HG03159 (cell line): ENCODE data around the gene B4GALNT2.

Experiments
- ATAC-seq: cut with Tn5 transposase; IDR thresholded peaks from one replicate; pipeline ENCODE4 v1.9.1; 2021; ENCODE audit warnings: mild to moderate bottlenecking, moderate library complexity; ENCODE audit not compliant: unreplicated experiment

B4GALNT2 gene

DNA sequence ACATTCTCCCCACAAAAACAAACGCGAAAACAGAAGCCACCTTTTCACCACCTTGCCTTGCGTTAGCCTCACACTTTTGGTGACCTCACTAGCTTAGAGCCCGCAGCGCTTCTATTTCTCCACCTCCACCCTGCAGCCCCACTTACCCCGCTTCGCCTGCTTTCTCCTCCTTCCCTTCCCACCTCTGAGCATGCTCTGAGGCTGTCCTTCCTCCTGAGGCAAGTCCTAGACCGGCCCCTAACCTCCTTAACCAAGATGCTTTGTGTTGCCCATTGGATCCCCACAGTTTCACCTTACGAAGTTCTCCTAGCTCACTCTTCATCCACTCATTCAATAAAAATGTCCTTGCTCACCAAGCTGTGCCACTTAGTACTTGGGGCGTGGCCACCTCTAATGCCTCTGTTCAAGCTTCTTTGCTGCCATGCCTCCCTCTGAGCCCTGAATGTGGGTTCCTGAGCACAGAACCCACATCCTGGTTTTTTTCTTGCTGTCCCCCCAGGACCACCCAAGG lies 76.5 kb downstream of the B4GALNT2 start:
- ATAC-seq, result no peak

DNA sequence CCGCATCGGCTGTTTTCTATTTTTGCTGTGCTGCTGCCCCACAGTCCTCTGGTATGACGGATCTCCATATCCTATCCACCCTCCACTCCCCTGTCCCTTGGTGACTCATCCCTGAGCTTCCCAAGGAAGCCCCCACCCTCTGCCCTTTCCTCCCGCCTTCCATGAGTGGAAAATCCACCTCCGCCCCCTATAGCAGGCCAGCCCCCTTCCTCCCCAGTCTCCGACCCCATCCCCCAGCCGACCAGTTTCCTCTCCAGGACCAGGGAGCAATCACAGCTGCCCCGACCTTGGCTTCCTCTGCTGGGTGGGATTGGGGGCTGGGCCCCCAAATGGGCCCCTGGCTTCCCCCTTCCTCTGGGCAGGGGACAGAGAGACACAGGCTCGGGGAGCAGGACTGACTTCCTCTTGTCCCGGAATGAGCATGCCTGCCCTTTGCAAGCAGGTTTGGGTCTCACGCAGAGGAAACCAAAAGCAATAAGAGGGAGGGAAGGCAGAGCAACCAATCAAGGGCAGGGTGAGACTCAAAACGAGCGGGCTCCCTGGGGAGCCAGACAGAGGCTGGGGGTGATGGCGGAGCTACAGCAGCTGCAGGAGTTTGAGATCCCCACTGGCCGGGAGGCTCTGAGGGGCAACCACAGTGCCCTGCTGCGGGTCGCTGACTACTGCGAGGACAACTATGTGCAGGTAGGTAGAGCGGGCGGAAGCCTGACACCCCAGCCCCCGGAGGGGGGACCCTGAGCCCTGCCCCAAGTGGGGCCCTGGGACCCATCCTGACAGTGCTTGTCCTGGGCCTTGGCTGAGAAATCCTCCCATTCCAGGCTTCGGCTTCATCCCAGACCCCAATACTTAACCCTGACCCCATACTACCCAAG lies 77.8 kb downstream of the B4GALNT2 start, which contains the start of the genes ABI3 and GNGT2:
ABI3 (plus strand) TSS at position 550 of the 872 bp plus-strand sequence; CDS start at position 568, 18 bp downstream.
GNGT2 (minus strand) TSS at position 417 of the 872 bp plus-strand sequence. CDS start 3,152 bp downstream, outside the sequence.
- peak; percentile 86 for ATAC-seq

DNA sequence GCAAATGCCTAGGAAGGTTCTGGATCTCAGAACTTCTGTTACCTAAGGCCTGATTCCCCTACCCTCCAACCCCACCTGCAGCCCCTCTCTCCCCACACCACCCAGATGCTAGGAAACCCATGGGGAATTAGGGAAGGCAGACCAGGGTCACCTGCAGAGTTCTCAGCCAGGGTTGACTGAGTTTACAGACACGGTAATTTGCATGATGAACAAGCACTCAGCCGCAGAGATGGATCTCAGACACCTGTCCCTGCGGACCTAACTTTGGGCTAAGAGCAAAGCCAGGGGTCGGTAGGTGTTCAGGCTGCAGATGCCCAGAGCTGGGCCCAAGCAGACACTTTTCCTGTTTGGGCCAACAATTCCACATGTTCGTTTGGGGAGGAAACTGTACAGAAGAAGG lies 80.8 kb downstream of the B4GALNT2 start:
- no peak for ATAC-seq

DNA sequence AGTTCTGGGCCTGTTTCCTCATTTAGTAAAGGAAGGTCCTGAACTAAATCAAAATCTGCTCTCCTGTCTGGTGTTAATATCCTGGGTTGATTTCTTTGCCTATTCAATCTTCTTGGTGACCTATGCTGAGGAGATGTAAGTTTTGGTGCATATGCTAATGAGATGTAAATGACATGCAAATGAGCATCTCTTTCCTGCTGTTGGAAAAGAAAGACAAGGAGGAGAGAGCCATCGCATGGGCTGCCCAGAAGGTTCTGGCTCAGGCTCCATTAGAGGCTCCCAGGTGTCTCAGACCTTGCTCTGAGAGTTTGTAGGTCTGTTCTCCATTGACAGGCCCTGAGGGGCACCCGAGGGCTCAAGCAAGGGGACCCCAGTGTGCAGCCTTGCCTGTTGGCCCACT lies 81.3 kb downstream of the B4GALNT2 start:
- no peak for ATAC-seq

DNA sequence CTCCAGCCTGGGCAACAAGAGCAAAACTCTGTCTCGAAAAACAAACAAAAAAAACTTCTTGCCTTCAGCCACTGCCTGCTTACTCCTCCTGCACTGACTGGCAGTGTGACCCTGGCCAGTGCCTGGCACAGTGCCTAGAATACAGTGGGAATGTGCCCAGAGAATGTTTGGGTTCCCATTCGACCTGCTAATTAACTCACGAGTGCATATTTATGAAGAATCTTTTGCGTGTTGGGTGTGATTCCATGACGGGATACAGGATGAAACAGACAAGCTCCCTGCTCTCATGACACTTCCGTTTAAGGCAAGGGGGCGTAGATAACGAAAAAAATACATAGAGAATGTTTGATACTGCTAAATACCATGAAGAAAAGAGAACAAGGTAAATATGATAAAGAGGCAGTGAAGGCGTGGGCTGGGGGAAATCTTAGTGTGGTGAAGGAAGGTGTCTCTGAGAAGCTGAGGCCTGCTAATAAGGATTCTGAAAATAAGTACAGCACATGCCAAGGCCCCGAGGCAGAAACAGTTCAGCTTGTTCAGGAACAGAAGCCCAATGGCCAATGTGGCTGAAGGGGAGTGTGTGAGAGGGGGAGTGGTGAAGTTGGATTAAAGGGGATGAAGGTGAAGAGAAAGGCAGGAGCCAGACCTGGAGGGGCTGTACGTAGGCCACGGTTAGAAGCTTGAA lies 82.2 kb downstream of the B4GALNT2 start:
- ATAC-seq, result no peak

DNA sequence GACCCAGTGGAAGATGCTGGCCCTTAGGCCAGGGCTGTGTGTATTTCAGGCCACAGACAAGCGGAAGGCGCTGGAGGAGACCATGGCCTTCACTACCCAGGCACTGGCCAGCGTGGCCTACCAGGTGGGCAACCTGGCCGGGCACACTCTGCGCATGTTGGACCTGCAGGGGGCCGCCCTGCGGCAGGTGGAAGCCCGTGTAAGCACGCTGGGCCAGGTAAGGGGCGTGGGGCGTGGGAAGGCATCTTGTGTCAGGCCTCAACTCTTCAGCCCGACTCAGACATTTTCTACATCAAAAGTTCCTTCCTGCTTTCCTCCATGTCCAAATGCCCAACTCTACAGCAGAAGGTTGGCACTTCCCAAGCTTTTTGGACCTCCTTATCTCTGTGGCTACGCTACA lies 83.9 kb downstream of the B4GALNT2 start:
- no peak for ATAC-seq

DNA sequence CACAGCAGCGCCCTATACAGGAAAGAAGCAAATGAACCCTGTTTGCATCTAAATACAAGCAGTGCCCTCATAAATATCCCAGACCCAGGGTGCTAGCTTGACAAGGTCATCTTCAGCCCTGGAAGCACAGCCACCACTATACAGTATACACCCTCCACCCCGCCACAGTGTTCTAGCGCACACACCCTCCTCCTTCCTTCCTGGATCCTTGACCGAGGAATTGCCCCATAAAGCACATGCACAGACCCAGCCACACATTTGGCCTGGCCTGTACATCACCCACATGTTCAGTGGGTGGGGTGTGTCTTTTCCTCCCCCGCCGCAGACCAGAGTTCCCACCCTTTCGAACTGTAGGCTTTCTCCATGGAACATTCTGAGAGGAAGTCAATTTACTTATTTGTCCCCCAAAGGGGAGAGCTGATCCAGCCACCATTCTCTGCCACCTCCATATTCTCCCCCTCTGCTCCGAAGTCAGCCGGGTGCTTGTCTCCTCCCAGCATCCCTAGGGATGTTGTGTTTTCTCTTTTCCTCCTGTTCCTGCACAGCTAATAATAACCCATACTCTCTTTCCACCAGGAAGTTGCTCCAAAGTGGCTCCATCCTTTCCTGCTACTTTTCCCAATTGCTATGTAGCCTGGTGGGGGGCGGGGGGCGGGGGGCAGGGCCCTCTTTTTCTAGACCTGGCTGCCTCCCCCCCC lies 84.5 kb downstream of the B4GALNT2 start:
- no peak for ATAC-seq

DNA sequence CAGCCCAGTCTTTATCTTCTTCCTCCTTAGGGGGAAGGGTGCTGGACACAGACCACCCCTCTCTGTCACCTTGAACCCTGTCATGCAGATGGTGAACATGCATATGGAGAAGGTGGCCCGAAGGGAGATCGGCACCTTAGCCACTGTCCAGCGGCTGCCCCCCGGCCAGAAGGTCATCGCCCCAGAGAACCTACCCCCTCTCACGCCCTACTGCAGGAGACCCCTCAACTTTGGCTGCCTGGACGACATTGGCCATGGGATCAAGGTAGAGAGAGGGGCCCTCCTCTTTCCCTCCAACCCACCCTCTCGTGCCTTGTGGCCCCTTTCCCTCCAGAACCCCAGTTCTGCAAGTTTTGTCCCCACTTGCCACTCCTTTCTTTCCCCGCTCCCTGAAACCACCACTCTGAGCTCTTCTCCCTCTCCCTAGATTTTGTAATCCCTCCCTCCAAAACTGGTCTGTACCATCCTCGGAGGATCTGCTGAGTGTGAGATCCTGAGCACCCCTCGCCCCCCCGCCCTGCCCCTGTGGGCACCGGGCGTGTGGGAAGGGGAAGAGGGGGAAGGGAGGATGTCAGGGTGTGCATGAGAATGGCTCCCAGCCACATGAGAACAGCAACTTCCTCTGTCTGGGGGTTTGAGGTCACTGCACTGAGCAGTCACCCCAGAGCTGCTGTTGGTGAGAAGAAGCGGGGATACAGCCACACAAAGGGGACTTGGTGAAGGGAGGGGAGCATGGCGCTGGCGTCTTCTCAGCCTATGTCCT lies 85.3 kb downstream of the B4GALNT2 start:
- no peak for ATAC-seq

DNA sequence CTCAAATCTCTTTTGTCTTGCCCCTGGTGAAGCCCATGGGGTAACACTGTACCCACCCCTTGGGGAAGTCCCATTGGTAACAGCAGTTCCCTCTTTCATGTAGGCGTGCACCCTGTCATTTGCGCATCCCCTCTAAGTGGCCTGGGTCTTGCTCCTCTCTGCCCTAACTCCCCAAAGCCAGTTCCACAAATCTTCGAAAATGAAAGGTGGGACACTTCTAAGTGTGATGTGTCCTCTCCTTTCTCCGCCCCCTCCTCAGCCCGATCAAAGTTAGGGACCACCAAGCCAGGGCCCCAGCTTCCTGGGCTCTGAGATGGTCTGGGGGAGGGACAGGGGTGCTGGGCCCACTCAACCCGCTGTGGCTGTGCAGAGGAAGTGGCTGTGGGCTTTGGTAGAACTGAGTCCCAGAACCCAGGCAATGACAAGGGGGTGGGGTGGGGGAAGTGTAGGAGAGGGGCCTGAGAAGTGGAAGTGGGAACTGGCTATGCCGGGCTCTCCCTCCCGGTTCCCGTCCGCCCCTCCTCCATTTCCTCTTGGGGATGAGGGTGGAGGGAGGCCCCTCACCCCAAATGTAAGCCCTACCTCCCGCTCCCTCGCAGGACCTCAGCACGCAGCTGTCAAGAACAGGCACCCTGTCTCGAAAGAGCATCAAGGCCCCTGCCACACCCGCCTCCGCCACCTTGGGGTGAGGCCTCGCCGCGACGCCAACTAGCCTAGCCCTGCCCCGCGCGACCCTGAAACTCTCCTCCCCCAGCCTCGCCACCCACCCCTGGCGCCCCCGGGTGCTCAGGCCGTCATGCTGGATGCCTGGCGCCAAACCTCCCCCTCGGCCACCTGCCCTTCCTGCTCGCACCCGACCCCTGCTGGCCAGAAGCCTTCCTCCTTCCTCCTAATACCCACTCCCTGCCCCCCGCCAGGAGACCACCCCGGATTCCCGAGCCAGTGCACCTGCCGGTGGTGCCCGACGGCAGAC lies 86.7 kb downstream of the B4GALNT2 start:
- ATAC-seq, result no peak

DNA sequence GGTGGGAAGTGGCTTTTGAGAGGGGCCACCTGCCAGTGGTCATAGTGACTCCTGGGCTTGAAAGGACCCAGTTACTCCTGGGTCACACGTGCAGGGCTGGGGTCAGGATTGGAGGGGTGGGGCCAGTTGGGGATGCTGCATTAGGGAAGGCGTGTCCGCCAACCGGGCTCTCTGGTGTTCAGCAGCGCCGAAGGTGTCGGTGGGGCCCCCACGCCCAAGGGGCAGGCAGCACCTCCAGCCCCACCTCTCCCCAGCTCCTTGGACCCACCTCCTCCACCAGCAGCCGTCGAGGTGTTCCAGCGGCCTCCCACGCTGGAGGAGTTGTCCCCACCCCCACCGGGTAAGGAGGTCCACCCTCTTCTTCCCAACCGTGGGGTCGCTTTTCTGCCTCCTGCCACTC lies 87.4 kb downstream of the B4GALNT2 start:
- no peak for ATAC-seq

DNA sequence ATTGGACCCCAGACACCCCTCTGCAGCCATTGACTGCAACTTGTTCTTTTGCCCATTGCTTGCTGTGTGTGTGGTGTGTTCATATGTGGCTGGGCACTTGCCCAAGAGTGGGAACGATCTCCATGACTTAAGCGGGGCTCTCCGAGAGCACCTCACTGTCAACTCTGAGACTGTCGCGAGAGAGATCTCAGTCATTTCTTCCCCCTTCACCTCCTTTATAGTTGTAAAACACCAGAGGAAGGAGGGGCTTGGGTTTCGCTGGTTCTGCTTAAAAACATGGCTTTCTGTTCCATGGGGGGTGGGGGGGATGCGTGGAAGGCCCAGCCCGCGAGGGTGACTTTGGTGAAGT lies 90.6 kb downstream of the B4GALNT2 start:
- no peak for ATAC-seq

DNA sequence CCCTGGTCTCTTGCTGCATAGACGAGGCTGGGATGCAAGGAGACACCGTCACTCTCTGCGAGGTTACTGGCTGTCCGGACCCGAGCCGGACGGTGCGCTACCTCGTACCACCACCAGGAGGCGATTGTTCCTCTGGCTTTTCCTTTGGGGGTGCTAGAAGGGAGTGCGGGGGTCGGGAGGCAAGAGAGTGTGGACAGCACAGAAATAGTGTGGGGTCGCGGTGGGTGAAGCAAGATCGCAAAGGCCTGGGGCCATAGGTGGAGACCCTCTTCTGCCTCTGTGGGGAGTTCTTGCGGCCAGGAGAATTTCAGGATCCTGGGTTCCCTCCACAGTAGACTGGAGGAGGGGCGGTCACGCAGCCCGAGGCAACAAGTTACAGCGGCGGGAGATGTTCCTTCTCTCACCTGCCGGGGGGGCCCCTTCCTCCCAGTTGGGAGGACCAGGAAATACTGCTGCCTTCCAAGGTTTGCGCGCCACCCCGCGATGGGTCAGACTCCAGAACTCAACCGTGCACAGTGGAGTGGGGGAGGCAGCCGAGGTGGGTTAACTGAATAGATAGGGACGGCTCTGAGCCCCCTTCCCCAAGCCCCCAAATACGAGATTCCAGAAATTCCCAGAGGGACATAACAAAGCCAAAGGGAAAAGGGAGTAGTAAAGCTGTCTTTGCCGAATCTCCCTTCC lies 91.1 kb downstream of the B4GALNT2 start:
- ATAC-seq, result no peak

DNA sequence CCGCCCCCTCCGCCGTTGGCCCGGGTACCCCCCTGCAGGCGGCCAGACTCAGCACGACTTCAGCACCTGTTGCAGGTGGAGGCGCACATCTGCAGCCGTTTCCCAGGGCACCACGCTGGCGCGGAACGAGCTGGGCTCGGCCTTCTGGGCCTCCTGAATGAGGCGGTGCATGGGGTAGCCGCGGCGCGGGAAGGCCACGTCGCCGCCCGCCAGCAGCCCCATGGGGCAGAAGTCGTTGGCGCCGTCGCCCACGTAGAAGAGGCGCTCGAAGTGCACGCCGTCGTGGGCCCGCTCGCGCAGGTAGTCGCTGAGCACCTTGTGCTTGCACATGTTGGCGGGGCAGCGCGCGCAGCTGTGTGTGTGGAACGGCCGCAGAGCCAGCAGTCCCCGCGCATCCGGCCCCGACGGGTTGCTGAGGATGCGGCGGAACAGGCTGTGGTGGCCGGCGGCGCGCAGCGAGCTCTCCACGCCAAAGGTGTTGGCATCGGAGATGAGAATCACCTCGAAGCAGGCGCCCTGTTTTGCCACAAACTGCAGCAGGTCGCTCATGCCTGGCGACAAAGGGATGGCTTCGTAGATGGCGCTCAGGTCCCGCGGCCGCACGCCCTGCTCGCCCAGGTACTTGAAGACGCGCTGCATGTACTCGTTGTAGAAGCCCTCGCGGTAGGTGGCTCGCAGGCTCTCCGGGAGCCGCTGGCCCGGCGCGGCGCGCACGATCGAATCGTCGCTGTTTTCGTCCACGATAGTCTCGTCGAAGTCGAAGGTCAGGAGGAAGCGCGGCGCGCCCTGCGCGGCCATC lies 91.8 kb downstream of the B4GALNT2 start:
- no peak for ATAC-seq

DNA sequence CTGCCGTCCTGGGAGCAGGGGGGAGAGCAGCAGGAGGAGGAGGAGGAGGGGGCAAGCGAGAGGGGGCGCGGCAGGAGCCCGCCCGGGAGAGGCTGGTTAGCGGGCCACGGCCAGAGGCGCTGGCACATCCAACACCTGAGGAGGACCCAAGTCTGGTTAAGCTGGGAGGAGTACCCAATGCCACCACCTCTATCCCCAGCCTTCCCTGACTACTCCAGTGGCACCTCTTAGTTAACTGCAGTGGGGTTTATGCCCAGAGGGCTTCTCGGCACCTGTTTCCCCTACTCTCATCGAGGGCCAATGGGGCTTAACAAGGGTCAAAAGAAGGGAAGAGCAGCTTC lies 92.4 kb downstream of the B4GALNT2 start:
- no peak for ATAC-seq

DNA sequence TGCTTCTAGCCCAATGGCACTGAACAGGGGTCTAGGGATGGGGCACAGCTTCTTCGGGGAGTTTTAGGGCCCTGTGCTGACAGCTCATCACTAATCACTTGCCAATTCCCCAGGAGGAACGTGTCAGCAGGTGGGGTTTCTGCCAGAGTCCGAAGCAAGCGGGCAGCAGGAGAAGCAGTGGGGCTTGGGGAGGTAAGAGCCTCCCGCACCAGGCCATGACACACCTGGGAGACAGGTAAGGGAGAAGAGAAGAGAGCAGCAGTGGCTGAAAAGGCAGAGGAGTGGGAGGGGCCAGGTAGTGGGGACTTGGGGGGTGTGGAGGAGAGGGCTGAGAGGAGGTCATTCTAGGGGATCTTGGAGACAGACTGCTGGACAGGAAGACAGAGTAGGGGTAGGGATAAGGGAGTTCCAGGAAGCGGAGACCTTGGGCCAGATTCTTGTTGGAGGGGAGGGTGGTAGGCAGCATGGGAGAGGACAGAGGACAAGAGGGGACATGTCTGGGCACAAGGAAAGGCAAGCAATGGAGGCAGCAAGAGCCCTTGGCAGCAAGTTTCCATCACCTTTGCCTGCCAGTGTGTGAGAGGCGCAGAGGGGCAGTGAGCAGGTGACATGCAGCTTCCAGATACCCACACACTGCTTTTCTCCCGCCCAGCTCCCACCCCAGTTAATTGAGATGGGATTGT lies 93.1 kb downstream of the B4GALNT2 start:
- ATAC-seq, result no peak
